D721Med (cell line): ENCODE results near the gene NUP210.

Experiments
- DNase-seq: peaks from one replicate; pipeline ENCODE4 v3.0.0; 2011; ENCODE audit warnings: low spot score; ENCODE audit not compliant: insufficient read length
- FAIRE-seq: peaks from 2 replicates; lab custom pipeline; 2011; peaks lifted over from hg19 to GRCh38; lab: Jason Lieb, UNC
- CTCF ChIP-seq: IDR thresholded peaks from 2 replicates; pipeline ENCODE4 v1.5.1; 2012; ENCODE audit warnings: mild to moderate bottlenecking, control low read depth; ENCODE audit not compliant: insufficient read depth; ENCODE audit errors: missing control alignments

Gene NUP210

GRCh38 chr3:13289771-13290285 is 130.3 kb downstream of the NUP210 start:
- DNase-seq (no peak), FAIRE-seq (no peak)
- TF ChIP-seq CTCF: no peak

DNA sequence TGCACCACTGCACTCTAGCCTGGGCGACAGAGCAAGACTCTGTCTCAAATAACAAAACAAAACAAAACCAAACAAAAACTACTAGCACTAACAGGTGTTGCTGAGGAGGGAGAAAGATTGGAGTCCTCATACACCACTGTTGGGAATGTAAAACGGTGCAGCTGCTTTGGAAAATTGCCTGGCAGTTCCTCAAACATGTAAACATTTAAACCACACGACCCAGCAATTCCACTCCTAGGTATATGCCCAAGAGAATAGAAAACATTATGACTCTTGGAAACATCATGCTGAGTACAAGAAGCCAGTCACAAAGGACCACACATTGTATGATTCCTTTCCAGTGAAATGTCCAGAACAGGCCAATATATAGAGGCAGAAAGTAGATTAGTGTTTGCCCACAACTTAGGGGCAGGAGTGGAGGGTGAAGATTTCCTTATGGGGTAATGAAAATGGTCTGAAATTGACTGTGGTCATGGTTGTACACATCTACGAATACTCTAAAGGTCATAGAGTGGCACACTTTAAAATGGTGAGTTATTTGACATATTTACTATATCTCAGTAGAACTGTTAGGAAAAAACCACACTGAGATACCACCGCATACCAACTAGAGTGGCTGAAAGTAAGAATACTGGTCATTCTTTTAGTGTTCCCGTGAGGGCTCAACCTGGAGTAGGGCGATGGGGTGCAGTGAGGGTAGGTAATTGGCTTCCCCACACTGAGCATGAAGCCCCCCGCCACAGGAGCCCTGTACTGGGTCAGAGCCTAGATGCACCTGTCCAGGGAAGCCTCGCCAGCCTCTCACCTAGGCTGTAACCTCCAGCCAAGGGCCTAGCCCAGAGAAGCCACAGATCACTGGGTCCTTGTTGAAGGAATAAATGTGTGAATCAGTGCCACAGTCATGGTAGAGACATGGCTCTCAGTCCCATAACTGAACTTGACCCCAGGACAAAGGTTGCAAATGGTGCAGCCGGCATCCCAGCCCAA is 131.1 kb downstream of the NUP210 start:
- no peak for DNase-seq
- no peak for FAIRE-seq
- TF ChIP-seq CTCF: no peak

DNA sequence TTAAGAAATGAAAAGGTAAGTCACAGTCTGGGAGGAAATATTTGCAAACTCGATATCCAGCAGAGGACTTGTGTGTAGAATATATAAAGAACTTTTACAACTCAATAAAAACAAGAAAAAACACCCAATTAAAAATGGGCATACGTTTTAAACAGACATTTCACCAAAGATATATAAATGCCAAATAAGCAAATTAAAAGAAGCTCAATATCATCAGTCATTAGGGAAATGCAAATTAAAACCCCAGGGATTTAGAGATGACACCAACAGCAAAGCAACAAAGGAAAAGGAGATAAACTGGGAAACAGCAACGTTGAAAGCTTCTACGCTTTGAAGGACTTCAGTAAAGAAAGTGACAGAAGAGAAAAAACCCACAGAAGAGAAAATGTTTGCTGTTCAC is 132.3 kb downstream of the NUP210 start:
- peak; percentile 6 for FAIRE-seq
- no peak for DNase-seq
- no peak for TF ChIP-seq CTCF

DNA sequence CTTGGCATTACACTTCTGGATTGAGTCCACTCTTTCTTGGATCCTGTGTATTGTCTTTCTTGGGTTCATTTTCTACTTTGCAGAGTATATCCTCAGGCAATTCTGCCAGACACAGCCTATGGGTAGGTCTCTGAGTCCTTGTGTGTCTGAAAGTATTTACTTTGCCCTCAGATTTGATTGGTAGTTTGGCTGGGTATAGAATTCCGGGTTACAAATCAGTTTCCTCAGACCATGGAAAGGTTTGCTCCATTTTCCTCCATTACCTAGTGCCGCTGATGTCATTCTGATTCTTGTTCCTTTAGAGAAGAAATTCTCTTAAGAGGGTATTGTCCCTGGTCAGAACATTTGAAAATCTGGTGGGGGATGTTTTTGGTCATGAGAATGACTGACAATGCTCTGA is 133.2 kb downstream of the NUP210 start:
- no peak for TF ChIP-seq CTCF
- DNase-seq: no peak
- FAIRE-seq: no peak

DNA sequence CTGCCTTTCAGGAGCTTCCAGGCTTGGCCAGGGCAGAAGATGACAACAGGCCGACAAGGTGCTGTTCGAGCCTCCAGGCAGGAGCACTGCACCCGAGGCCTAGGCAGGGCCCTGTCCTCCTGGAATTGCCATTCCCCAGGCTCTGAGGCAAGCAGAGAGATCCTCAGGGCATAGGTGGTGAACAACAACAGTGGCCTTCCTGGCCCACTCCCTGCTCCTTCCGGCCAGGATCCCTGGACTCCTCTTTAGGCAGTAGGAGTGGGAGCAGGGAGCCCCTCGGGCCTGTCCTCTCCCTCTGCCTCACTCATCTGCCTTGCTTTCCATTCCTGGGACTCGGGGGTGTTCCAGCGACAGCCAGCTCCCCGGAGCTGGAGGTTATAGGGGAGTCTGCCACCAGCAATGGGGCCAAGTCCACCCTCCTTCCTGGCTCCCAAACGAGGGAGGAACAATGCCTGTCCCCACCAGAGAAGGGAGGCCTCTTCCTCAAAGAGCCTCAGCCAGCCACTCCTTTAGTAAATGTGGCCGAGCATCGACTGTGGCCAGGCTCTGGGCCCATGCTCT is 135.0 kb downstream of the NUP210 start:
- TF ChIP-seq CTCF: no peak
- FAIRE-seq (no peak), DNase-seq (no peak)

DNA sequence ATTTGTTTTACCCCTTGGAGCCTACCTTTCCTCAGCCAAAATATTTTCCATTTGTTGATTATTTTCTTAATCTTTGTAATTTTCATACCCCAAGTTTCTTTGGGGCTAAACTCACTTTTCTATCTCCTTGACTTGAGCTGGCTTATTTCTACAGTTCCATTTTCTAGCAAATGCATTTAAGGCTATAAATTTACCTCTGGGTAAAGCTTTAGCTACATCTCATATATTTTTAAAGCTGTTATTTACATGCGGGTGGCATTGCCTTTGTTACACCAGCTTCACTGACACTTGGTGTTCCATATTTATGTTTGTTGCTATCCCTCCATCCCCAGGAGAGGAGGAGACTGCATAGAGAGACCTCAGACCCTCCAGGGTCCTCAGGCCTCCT is 136.3 kb downstream of the NUP210 start:
- no peak for FAIRE-seq
- no peak for TF ChIP-seq CTCF

More for the DNA sequence above, 136.3 kb downstream of the NUP210 start:
- no peak for DNase-seq
